ENCODE data around the gene TSNAXIP1. TPM values are rescaled to one million over a fixed set of nuclear protein-coding genes. Genes with fewer than 3 reads are reported as not detected.

TSNAXIP1 gene
- total and polyA plus RNA-seq, 2 experiments from 2014 or later = 0.97 to 2.4 TPM

DNA sequence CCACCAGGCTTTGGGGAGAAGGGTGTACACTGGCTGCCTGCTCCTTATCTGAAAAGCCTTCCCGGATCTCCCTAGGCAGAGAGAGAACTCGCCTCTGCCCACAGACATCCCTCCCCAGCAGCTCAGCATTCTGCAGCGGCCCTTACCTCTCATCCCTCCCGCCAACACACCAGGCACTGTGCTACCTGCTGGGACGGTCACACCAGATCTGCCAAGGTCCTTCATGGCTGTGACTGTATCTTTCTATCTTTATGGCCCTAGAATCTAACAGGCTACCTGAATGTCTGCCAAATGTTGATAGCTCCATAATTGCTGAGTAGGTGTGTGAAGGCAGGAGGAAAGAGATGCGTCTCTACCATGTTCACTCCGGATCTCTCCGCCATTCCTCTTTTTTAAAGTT is 7.9 kb downstream of the TSNAXIP1 start:
- Mint-ChIP-seq H3K36me3 (ENCODE audit: low read depth) (no peaks in the 10 kb centered on the region), H3K4me3 (no peak overlapping the region), H3K27me3 (ENCODE audit: insufficient read depth, low read depth, poor library complexity) (peaks cover 6% of the 10 kb centered on the region), H3K9me3 (peaks cover 4% of the 10 kb centered on the region; the same call in 1 of the 3 replicates), H3K27ac (no peak overlapping the region), H3K4me1 (no peaks in the 10 kb centered on the region)
- ATAC-seq (no peak), DNase-seq (ENCODE audit: low spot score) (no peak)
- Histone ChIP-seq H2AFZ (no peak overlapping the region), H3K4me3 (no peak overlapping the region), H3K9me2 (ENCODE audit: insufficient read depth) (no peaks in the 10 kb centered on the region), H3K27ac (ENCODE audit: low read depth) (no peak overlapping the region), H3K4me2 (no peak overlapping the region), H3K36me3 (ENCODE audit: insufficient read depth) (no peaks in the 10 kb centered on the region), H3K79me2 (replicated peaks; ENCODE audit: insufficient read depth) (no peaks in the 10 kb centered on the region), H4K20me1 (replicated peaks; ENCODE audit: insufficient read depth) (no peaks in the 10 kb centered on the region), H3K4me1 (ENCODE audit: insufficient read depth) (no peaks in the 10 kb centered on the region), H3K27me3 (ENCODE audit: insufficient read depth) (no peaks in the 10 kb centered on the region), H3F3A (replicated peaks; ENCODE audit: low read depth) (no peaks in the 10 kb centered on the region)
- TF ChIP-seq, protein P1, sequence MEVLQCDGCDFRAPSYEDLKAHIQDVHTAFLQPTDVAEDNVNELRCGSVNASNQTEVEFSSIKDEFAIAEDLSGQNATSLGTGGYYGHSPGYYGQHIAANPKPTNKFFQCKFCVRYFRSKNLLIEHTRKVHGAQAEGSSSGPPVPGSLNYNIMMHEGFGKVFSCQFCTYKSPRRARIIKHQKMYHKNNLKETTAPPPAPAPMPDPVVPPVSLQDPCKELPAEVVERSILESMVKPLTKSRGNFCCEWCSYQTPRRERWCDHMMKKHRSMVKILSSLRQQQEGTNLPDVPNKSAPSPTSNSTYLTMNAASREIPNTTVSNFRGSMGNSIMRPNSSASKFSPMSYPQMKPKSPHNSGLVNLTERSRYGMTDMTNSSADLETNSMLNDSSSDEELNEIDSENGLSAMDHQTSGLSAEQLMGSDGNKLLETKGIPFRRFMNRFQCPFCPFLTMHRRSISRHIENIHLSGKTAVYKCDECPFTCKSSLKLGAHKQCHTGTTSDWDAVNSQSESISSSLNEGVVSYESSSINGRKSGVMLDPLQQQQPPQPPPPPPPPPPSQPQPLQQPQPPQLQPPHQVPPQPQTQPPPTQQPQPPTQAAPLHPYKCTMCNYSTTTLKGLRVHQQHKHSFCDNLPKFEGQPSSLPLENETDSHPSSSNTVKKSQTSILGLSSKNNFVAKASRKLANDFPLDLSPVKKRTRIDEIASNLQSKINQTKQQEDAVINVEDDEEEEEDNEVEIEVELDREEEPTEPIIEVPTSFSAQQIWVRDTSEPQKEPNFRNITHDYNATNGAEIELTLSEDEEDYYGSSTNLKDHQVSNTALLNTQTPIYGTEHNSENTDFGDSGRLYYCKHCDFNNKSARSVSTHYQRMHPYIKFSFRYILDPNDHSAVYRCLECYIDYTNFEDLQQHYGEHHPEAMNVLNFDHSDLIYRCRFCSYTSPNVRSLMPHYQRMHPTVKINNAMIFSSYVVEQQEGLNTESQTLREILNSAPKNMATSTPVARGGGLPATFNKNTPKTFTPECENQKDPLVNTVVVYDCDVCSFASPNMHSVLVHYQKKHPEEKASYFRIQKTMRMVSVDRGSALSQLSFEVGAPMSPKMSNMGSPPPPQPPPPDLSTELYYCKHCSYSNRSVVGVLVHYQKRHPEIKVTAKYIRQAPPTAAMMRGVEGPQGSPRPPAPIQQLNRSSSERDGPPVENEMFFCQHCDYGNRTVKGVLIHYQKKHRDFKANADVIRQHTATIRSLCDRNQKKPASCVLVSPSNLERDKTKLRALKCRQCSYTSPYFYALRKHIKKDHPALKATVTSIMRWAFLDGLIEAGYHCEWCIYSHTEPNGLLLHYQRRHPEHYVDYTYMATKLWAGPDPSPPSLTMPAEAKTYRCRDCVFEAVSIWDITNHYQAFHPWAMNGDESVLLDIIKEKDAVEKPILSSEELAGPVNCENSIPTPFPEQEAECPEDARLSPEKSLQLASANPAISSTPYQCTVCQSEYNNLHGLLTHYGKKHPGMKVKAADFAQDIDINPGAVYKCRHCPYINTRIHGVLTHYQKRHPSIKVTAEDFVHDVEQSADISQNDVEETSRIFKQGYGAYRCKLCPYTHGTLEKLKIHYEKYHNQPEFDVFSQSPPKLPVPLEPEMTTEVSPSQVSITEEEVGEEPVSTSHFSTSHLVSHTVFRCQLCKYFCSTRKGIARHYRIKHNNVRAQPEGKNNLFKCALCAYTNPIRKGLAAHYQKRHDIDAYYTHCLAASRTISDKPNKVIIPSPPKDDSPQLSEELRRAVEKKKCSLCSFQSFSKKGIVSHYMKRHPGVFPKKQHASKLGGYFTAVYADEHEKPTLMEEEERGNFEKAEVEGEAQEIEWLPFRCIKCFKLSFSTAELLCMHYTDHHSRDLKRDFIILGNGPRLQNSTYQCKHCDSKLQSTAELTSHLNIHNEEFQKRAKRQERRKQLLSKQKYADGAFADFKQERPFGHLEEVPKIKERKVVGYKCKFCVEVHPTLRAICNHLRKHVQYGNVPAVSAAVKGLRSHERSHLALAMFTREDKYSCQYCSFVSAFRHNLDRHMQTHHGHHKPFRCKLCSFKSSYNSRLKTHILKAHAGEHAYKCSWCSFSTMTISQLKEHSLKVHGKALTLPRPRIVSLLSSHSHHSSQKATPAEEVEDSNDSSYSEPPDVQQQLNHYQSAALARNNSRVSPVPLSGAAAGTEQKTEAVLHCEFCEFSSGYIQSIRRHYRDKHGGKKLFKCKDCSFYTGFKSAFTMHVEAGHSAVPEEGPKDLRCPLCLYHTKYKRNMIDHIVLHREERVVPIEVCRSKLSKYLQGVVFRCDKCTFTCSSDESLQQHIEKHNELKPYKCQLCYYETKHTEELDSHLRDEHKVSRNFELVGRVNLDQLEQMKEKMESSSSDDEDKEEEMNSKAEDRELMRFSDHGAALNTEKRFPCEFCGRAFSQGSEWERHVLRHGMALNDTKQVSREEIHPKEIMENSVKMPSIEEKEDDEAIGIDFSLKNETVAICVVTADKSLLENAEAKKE (CRISPR knock-in tag; IDR thresholded peaks at IDR 0.05) = no peak
- TF ChIP-seq EZH2 (IDR thresholded peaks at IDR 0.05; ENCODE audit: low read depth, unreplicated experiment) (no peak), STAT1 (IDR thresholded peaks at IDR 0.05; ENCODE audit: unreplicated experiment) (no peak), EZH2phosphoT487 (IDR thresholded peaks at IDR 0.05; ENCODE audit: unreplicated experiment) (no peak), ZNF114 (CRISPR knock-in tag; IDR thresholded peaks at IDR 0.05) (no peak), JUNB (IDR thresholded peaks at IDR 0.05; ENCODE audit: unreplicated experiment) (no peak), POLR2AphosphoS5 (IDR thresholded peaks at IDR 0.05; ENCODE audit: low read depth) (no peak), NANOG (IDR thresholded peaks at IDR 0.05; ENCODE audit: borderline replicate concordance) (no peak), ZNF331 (CRISPR knock-in tag; IDR thresholded peaks at IDR 0.05; ENCODE audit: low read depth) (no peak), CREB1 (CRISPR knock-in tag; IDR thresholded peaks at IDR 0.05; ENCODE audit: low read depth) (no peak)
- TF ChIP-seq, protein P2, sequence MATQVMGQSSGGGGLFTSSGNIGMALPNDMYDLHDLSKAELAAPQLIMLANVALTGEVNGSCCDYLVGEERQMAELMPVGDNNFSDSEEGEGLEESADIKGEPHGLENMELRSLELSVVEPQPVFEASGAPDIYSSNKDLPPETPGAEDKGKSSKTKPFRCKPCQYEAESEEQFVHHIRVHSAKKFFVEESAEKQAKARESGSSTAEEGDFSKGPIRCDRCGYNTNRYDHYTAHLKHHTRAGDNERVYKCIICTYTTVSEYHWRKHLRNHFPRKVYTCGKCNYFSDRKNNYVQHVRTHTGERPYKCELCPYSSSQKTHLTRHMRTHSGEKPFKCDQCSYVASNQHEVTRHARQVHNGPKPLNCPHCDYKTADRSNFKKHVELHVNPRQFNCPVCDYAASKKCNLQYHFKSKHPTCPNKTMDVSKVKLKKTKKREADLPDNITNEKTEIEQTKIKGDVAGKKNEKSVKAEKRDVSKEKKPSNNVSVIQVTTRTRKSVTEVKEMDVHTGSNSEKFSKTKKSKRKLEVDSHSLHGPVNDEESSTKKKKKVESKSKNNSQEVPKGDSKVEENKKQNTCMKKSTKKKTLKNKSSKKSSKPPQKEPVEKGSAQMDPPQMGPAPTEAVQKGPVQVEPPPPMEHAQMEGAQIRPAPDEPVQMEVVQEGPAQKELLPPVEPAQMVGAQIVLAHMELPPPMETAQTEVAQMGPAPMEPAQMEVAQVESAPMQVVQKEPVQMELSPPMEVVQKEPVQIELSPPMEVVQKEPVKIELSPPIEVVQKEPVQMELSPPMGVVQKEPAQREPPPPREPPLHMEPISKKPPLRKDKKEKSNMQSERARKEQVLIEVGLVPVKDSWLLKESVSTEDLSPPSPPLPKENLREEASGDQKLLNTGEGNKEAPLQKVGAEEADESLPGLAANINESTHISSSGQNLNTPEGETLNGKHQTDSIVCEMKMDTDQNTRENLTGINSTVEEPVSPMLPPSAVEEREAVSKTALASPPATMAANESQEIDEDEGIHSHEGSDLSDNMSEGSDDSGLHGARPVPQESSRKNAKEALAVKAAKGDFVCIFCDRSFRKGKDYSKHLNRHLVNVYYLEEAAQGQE (IDR thresholded peaks at IDR 0.05; ENCODE audit: unreplicated experiment) = no peak
- TF ChIP-seq, protein P3, sequence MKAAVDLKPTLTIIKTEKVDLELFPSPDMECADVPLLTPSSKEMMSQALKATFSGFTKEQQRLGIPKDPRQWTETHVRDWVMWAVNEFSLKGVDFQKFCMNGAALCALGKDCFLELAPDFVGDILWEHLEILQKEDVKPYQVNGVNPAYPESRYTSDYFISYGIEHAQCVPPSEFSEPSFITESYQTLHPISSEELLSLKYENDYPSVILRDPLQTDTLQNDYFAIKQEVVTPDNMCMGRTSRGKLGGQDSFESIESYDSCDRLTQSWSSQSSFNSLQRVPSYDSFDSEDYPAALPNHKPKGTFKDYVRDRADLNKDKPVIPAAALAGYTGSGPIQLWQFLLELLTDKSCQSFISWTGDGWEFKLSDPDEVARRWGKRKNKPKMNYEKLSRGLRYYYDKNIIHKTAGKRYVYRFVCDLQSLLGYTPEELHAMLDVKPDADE (IDR thresholded peaks at IDR 0.05) = no peak
- TF ChIP-seq, protein P4, sequence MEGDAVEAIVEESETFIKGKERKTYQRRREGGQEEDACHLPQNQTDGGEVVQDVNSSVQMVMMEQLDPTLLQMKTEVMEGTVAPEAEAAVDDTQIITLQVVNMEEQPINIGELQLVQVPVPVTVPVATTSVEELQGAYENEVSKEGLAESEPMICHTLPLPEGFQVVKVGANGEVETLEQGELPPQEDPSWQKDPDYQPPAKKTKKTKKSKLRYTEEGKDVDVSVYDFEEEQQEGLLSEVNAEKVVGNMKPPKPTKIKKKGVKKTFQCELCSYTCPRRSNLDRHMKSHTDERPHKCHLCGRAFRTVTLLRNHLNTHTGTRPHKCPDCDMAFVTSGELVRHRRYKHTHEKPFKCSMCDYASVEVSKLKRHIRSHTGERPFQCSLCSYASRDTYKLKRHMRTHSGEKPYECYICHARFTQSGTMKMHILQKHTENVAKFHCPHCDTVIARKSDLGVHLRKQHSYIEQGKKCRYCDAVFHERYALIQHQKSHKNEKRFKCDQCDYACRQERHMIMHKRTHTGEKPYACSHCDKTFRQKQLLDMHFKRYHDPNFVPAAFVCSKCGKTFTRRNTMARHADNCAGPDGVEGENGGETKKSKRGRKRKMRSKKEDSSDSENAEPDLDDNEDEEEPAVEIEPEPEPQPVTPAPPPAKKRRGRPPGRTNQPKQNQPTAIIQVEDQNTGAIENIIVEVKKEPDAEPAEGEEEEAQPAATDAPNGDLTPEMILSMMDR (conservative IDR thresholded peaks at IDR 0.05; ENCODE audit: low read depth in 2 of 2) = no peak

Data from GM23338 (cell line).